Esophagus muscularis mucosa (tissue), 4 donors: Measurements from ENCODE around the gene PELI2. TPM values are rescaled to one million over a fixed set of nuclear protein-coding genes. Genes with fewer than 3 reads are reported as not detected.

Source experiments
- DNase-seq: peaks from one replicate; pipeline ENCODE4 v3.0.0-alpha.2; 2017; ENCODE audit errors: extremely low spot score
- H3K27ac ChIP-seq, 4 donors: fragments of 200-600 bp; sonication (generic); replicated peaks in 1 of 4; 1 replicate in 3 of 4; 2 replicates in 1 of 4; pipeline ENCODE4 v1.5.1; 2016 to 2019; ENCODE audit warnings: mild to moderate bottlenecking in 1 of 4
- H3K27me3 ChIP-seq, 4 donors: fragments of 200-600 bp; sonication (generic); one replicate each; pipeline versions ENCODE4 v1.5.1 to v1.6.0; 2016 to 2019
- H3K36me3 ChIP-seq, 4 donors: fragments of 200-600 bp; sonication (generic); one replicate each; pipeline ENCODE4 v1.5.1; 2016 to 2019
- H3K4me1 ChIP-seq, 4 donors: fragments of 200-600 bp; sonication (generic); one replicate each; pipeline ENCODE4 v1.5.1; 2016 to 2019
- H3K4me3 ChIP-seq, 4 donors: fragments of 200-600 bp; sonication (generic); 1 replicate in 2 of 4; 2 replicates in 2 of 4; pipeline ENCODE4 v1.5.1; 2016 to 2019; ENCODE audit warnings: mild to moderate bottlenecking in 4 of 4, moderate library complexity in 1 of 4
- H3K9me3 ChIP-seq, 4 donors: fragments of 200-600 bp; sonication (generic); 1 replicate in 3 of 4; 2 replicates in 1 of 4; pipeline ENCODE4 v1.5.1; 2016 to 2019
- CTCF ChIP-seq, 3 experiments: fragments of 200-600 bp in 2 of 3; fragments of 450-650 bp in 1 of 3; sonication (generic) in 2 of 3; IDR thresholded peaks; one replicate each; pipeline ENCODE4 v1.5.1; 2017 to 2019; ENCODE audit warnings: antibody characterized with exemption in 3 of 3, mild to moderate bottlenecking in 2 of 3, moderate library complexity in 1 of 3
- EP300 ChIP-seq: sonication (generic); formaldehyde crosslinking; IDR thresholded peaks from one replicate; pipeline ENCODE4 v1.6.1; 2017; ENCODE audit warnings: antibody characterized with exemption
- POLR2A ChIP-seq: fragments of 450-650 bp; IDR thresholded peaks from one replicate; pipeline ENCODE4 v1.6.1; 2017; ENCODE audit warnings: antibody characterized with exemption, moderate library complexity, mild to moderate bottlenecking, low read depth
- POLR2AphosphoS5 ChIP-seq, 2 donors: sonication (generic); formaldehyde crosslinking; IDR thresholded peaks; one replicate each; pipeline ENCODE4 v1.6.1; 2017; ENCODE audit warnings: antibody characterized with exemption in 2 of 2
- WGBS: methylation state at CpG from one replicate; pipeline ENCODE4 v1.1.5; 2018; 5-methylcytosine and 5-hydroxymethylcytosine counted together
- intact Hi-C: fragments of 100-400 bp; cut with DNase I; formaldehyde crosslinking; loops from one replicate; pipeline ENCODE4 v1.15.1; 2023
- total RNA-seq, 4 donors: library from RNA; depleted of rRNA; stranded (reverse); fragments of >200 nt; gene quantifications; one replicate each; pipeline versions ENCODE4 v1.1.0 to v1.2.1, GENCODE V29; 2016

PELI2 gene
- total RNA-seq, 4 donors from 2014 or later, result 10.6 to 16.3 (median 14.1) TPM

DNA sequence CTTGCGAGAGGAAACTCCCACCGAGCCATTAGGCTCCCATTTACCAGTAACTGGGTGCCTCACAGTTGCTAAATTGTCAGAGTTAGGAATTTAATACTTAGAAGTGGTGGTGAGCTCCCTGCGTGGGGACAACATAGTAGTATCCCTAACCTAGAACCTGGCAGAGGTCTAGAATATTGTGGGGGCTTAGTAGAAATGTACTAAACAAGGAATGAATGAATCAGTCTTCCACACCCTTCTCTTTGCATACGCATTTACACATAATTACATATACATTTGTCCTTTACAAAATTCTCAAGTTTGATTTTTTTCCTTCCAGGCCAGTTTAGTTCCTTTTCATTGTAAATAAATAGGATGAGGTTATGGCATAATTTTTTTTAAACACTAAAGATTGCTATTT lies 24.1 kb downstream of the PELI2 start:
- Histone ChIP-seq H3K9me3 (no peaks in the 10 kb centered on the region), H3K4me3 (no peak overlapping the region), H3K4me1 (peaks cover 0 to 17% (median 4%) of the 10 kb centered on the region in 4 donors), H3K27ac (no peak overlapping the region), H3K27me3 (no peaks in the 10 kb centered on the region), H3K36me3 (no peaks in the 10 kb centered on the region)
- 92% methylated on average over 4 of the region's 4 CpGs for WGBS
- TF ChIP-seq POLR2A, result no peak
- no peak for TF ChIP-seq CTCF (IDR thresholded peaks at IDR 0.05)
- TF ChIP-seq EP300, result no peak
- TF ChIP-seq POLR2AphosphoS5 (IDR thresholded peaks at IDR 0.05), result no peak
- no peak for DNase-seq
- intact Hi-C loops, result no loop called here

GRCh38 chr14:56143025-56143424 lies 24.8 kb downstream of the PELI2 start:
- no peak for DNase-seq
- Histone ChIP-seq H3K4me3 (no peak overlapping the region), H3K27me3 (no peaks in the 10 kb centered on the region), H3K9me3 (no peaks in the 10 kb centered on the region), H3K27ac (no peak overlapping the region), H3K36me3 (no peaks in the 10 kb centered on the region), H3K4me1 (peaks cover 0 to 19% (median 7%) of the 10 kb centered on the region in 4 donors)
- TF ChIP-seq CTCF (IDR thresholded peaks at IDR 0.05), result no peak
- TF ChIP-seq EP300, result no peak
- no peak for TF ChIP-seq POLR2AphosphoS5 (IDR thresholded peaks at IDR 0.05)
- no peak for TF ChIP-seq POLR2A
- intact Hi-C loops, result no loop called here
- WGBS, result 61% methylated on average over 1 of the region's 1 CpG

GRCh38 chr14:56144176-56144575 lies 26.0 kb downstream of the PELI2 start:
- no peak overlapping the region for H3K27ac ChIP-seq
- 100% methylated on average over 1 of the region's 1 CpG for WGBS
- no peaks in the 10 kb centered on the region for H3K9me3 ChIP-seq
- H3K36me3 ChIP-seq, result no peaks in the 10 kb centered on the region
- H3K4me1 ChIP-seq, result peaks cover 7 to 30% (median 19%) of the 10 kb centered on the region in 4 donors
- DNase-seq, result no peak
- H3K27me3 ChIP-seq, result no peaks in the 10 kb centered on the region
- H3K4me3 ChIP-seq, result no peak overlapping the region
- no peak for TF ChIP-seq EP300
- no peak for TF ChIP-seq POLR2A
- TF ChIP-seq POLR2AphosphoS5 (IDR thresholded peaks at IDR 0.05), result no peak
- no peak for TF ChIP-seq CTCF (IDR thresholded peaks at IDR 0.05)
- intact Hi-C loops, result no loop called here

GRCh38 chr14:56145181-56145769 lies 27.1 kb downstream of the PELI2 start:
- DNase-seq, result no peak
- H3K4me3 ChIP-seq, result no peak overlapping the region
- H3K9me3 ChIP-seq, result no peaks in the 10 kb centered on the region
- no peak overlapping the region for H3K27ac ChIP-seq
- no peaks in the 10 kb centered on the region for H3K36me3 ChIP-seq
- intact Hi-C loops, result no loop called here
- H3K27me3 ChIP-seq, result no peaks in the 10 kb centered on the region
- TF ChIP-seq POLR2A (no peak), CTCF (IDR thresholded peaks at IDR 0.05) (no peak), EP300 (no peak)
- 79% methylated on average over 5 of the region's 5 CpGs for WGBS
- peaks cover 7 to 41% (median 29%) of the 10 kb centered on the region in 4 donors for H3K4me1 ChIP-seq

DNA sequence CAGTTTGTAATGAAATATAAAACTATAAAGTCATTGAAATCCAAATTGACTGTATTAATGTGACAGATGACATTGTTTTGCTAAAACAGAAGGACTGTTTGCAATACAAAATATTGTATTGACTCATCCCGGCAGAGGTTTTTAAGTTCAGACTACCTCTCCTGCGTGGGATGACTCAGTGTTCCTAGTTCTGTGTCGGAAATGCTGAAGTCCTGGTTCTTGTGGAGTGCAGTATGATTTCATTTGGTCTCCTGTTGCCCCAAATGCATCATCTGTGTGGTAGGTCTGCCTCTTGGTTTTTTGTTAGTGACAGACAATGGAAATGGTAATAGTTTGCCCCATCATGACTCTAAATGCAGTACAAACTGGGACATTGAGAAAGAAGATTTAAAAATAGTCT lies 27.8 kb downstream of the PELI2 start:
- DNase-seq, result no peak
- Histone ChIP-seq H3K27me3 (no peaks in the 10 kb centered on the region), H3K36me3 (no peaks in the 10 kb centered on the region), H3K27ac (no peak overlapping the region), H3K4me1 (peaks cover 7 to 48% (median 36%) of the 10 kb centered on the region in 4 donors), H3K4me3 (no peak overlapping the region), H3K9me3 (no peaks in the 10 kb centered on the region)
- TF ChIP-seq CTCF (IDR thresholded peaks at IDR 0.05) (no peak), POLR2A (no peak), EP300 (no peak), POLR2AphosphoS5 (IDR thresholded peaks at IDR 0.05) (no peak)
- 72% methylated on average over 3 of the region's 3 CpGs for WGBS
- intact Hi-C loops, result no loop called here
